Astrocyte of the cerebellum (primary cell): ENCODE measurements around the gene CRACR2A.

Source experiments
- DNase-seq: peaks from one replicate; pipeline ENCODE4 v3.0.0-alpha.2; 2011; ENCODE audit warnings: low read depth
- H3K4me3 ChIP-seq: 2 replicates; pipeline ENCODE4 v1.5.1; 2011; ENCODE audit warnings: mild to moderate bottlenecking, low read depth, low read length, moderate library complexity
- CTCF ChIP-seq: IDR thresholded peaks from 2 replicates; pipeline ENCODE4 v1.5.1; 2012; ENCODE audit warnings: low read length, low read depth, moderate library complexity, mild to moderate bottlenecking; ENCODE audit errors: missing control alignments
- in situ Hi-C: cut with HindIII; loops from 2 replicates; pipeline ENCODE4 v1.10.0; 2017; ENCODE audit warnings: low sequenced_read_pairs

Gene CRACR2A

GRCh38 chr12:3629057-3629830, 123.7 kb downstream of the CRACR2A start:
- no peak for DNase-seq
- no peak for TF ChIP-seq CTCF
- no peak overlapping the region for H3K4me3 ChIP-seq
- in situ Hi-C loops, result no loop called here

- no peak overlapping the region for H3K4me3 ChIP-seq
- TF ChIP-seq CTCF, result no peak
- DNase-seq, result no peak
- in situ Hi-C loops, result no loop called here
Observed at GRCh38 chr12:3628629-3629028, 124.3 kb downstream of the CRACR2A start.

- no peak for DNase-seq
- H3K4me3 ChIP-seq, result no peak overlapping the region
- TF ChIP-seq CTCF, result no peak
- in situ Hi-C loops, result no loop called here
Observed at GRCh38 chr12:3627336-3627735, 125.6 kb downstream of the CRACR2A start.

- in situ Hi-C loops, result no loop called here
- no peak overlapping the region for H3K4me3 ChIP-seq
- TF ChIP-seq CTCF, result no peak
- no peak for DNase-seq
Observed at GRCh38 chr12:3624273-3624672, 128.6 kb downstream of the CRACR2A start.

- no peak overlapping the region for H3K4me3 ChIP-seq
- in situ Hi-C loops, result no loop called here
- no peak for TF ChIP-seq CTCF
- DNase-seq, result no peak
Observed at GRCh38 chr12:3622822-3623690, 129.9 kb downstream of the CRACR2A start.

- DNase-seq, result no peak
- H3K4me3 ChIP-seq, result no peak overlapping the region
- in situ Hi-C loops, result no loop called here
- TF ChIP-seq CTCF, result no peak
Observed at GRCh38 chr12:3622021-3622821, 130.7 kb downstream of the CRACR2A start.
